GM12865 (cell line): ENCODE data around the gene CAPZB.
"Not testable (repeated sequence)": the region's sequence is repeated elsewhere in the genome, so short reads cannot be mapped to it uniquely, and the experiment has no call there.

Experiments
- DNase-seq: peaks from one replicate; pipeline ENCODE4 v3.0.0; 2010; ENCODE audit warnings: low read depth
- H3K4me3 ChIP-seq: 2 replicates; pipeline ENCODE4 v1.5.1; 2011; ENCODE audit warnings: mild to moderate bottlenecking, low read depth, low read length, control low read depth
- TF ChIP-seq, protein P1 (sequence below): IDR thresholded peaks from 2 replicates; pipeline ENCODE4 v1.5.1; 2011; ENCODE audit warnings: low read length, control low read depth, low read depth, inconsistent platforms; ENCODE audit not compliant: insufficient read depth; ENCODE audit errors: missing control alignments

Gene CAPZB

DNA sequence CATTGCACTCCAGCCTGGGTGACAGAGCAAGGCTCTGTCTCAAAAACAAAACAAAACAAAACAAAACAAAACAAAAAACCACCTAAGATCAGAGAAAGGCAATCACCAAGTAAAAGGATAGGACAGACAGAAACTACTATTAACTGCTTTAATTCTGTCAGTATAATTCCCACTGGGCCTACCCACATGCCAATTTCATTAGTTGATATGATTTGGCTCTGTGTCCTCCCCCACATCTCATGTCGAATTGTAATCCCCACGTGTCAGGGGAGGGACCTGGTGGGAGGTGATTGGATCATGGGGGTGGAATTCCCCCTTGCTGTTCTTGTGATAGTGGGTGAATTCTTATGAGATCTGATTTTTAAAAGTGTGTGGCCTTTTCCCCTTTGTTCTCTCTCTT, 27.2 kb upstream of the CAPZB start:
- DNase-seq, result no peak
- no peak overlapping the region for H3K4me3 ChIP-seq
- TF ChIP-seq, protein P1, sequence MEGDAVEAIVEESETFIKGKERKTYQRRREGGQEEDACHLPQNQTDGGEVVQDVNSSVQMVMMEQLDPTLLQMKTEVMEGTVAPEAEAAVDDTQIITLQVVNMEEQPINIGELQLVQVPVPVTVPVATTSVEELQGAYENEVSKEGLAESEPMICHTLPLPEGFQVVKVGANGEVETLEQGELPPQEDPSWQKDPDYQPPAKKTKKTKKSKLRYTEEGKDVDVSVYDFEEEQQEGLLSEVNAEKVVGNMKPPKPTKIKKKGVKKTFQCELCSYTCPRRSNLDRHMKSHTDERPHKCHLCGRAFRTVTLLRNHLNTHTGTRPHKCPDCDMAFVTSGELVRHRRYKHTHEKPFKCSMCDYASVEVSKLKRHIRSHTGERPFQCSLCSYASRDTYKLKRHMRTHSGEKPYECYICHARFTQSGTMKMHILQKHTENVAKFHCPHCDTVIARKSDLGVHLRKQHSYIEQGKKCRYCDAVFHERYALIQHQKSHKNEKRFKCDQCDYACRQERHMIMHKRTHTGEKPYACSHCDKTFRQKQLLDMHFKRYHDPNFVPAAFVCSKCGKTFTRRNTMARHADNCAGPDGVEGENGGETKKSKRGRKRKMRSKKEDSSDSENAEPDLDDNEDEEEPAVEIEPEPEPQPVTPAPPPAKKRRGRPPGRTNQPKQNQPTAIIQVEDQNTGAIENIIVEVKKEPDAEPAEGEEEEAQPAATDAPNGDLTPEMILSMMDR, result no peak

DNA sequence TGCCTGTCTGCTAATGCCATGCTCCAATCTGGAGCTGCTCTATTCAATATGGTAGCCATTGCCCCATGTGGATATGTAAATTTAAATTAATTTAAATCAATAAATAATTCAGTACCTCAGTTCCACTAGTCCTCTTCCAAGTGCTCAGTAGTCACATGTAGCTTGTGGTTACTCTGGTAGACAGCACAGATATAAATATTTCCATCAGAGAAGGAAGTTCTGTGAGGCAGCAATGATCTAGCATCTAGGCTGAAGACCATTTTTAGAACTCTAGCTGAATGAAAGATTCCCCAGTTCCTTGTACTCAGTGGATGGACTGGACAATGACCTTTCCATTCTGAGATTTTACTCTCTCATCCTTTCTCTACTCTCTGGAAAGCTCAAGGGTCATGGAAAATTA, 25.8 kb upstream of the CAPZB start:
- DNase-seq, result no peak
- H3K4me3 ChIP-seq, result no peak overlapping the region
- TF ChIP-seq, protein P1, result no peak

DNA sequence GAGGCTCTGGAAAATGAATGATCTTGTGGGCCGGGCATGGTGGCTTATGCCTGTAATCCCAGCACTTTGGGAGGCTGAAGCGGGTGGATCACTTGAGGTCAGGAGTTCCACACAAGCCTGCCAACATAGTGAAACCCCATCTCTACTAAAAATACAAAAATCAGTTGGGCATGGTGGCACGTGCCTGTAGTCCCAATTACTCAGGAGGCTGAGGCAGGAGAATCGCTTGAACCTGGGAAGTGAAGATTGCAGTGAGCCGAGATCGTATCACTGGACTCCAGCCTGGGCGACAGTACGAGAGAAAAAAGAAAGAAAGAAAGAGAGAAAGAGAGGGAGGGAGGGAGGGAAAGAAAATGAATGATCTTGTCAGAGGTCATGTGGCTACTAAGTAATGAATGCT, 24.3 kb upstream of the CAPZB start:
- not testable (repeated sequence) for H3K4me3 ChIP-seq, DNase-seq

DNA sequence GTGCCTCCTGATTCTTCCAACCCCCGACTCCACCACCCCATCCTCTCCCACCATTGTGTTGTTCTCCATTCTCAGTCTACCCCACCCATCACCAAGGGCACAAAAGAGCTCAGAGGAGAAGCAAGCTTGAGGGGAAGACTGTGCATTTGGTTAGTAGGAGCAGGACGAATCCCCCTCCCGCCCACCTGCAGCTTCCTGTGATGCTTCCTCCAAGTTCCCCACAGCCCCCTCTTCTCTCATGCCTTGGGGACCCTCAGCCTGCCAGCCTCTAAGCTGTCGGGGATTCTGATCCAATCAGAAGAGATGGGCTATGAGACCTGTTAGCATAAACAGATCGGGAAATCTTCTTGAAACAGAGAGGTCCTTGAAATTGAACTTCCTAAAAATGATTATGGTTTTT, 22.2 kb upstream of the CAPZB start:
- TF ChIP-seq, protein P1, result no peak
- H3K4me3 ChIP-seq, result no peak overlapping the region
- no peak for DNase-seq

DNA sequence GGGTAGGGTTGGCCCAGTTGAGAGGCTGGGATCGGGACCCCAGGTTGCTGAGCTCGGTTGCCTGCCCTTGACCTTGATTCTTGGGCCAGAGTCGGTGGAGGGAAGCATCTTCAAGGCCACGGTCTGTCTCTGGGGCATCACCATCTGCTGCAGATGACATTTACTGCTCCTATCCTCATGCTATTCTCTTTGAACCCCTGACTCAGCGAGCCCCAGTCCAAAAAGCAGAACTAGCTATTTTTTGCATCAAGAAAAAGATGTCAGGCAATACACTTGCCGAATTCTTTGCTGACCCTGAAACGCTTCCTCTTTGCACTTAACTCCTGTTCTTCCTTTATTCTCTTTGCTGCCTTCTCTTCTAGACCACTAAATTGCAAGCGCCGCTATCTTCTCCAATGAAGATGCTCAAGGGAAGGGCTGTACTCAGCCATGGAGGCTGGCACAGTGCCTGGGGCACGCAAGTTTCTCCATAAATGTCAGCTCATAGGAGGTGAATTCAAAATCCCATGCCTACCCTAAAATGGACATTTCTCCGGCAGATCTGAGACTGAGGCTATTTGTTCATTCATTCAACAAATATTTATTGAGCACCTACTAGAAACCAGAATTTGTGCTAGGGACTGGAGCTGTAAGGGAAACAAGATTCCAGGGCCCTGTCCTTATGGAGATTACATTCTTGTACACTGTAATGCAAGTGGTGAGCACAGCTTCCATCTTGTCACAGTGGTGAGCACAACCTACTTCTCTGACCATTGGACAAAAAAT, 20.5 kb upstream of the CAPZB start:
- no peak overlapping the region for H3K4me3 ChIP-seq
- TF ChIP-seq, protein P1, result no peak
- DNase-seq, result peak; percentile 30

DNA sequence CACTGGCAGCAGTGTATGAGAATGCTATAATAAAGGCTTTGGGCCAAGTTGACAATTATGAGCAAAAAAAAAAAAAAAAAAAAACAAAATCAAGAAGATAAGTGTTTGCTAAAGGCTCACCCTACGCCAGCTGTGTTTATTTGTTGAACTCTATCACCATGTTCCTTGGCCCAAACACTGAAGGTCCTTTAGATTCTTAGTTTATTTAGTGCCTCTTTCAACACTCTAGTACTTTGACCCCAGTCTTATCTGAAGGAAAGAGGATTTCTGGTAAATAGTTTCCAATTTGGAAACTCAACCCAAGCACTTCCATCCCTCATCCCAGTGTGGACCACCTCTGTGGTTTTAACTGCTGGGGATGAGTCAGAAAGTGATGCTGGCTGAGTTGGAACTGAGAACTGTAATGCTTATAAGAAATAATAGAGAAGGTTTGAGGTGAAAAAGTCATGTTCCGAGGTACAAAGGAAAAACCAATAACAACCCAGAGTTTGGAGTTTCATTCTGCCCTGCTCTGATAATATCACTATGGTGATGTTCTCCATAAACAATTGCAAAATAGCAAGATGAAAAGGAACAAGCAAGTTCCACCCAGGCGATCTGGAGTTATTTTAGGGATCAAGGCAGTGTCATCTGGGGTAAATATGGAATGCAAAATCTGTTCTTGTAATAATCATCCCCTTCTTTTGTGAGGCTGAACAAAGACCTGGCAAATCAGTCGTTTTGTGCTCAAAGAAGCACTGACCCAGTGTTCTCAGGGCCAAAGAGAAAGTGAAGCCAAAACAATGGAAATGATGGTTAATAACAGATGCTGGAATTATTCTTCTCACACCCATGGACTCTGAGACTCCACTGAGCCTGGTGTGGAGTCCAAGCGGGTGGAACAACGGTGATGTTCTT, 19.7 kb upstream of the CAPZB start:
- no peak for DNase-seq
- H3K4me3 ChIP-seq, result no peak overlapping the region
- TF ChIP-seq, protein P1, result no peak

DNA sequence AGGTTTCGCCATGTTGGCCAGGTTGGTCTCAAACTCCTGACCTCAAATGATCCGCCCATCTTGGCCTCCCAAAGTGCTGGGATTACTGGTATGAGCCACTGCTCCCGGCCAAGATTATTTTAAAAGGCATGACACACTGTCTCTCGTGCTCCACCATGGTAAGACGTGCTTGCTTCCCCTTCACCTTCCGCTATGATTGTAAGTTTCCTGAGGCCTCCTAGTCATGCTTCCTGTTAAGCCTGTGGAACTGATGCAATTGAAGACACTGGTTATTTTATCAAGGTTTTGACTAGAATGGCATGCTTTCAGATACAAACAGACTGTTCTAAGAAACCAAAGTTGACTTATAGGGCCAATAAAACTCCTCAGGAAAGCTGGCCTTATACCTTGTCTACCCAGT, 16.9 kb upstream of the CAPZB start:
- DNase-seq, H3K4me3 ChIP-seq: not testable (repeated sequence)

DNA sequence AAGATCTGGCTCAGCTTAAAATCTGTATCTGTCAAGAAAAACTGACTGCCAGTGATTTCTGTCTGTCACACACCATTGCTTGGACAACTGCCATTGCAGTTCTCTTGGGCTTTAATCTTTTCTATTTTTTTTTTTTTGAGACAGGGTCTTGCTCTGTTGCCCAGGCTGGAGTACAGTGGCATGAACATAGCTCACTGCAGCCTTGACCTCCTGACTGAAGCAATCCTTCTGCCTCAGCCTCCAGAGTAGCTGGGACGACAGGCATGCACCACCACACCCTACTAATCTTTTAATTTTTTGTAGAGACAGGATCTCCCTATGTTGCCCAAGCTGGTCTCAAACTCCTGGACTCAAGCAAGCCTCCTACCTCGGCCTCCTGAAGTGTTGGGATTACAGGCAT, 14.5 kb upstream of the CAPZB start:
- DNase-seq, H3K4me3 ChIP-seq: not testable (repeated sequence)

DNA sequence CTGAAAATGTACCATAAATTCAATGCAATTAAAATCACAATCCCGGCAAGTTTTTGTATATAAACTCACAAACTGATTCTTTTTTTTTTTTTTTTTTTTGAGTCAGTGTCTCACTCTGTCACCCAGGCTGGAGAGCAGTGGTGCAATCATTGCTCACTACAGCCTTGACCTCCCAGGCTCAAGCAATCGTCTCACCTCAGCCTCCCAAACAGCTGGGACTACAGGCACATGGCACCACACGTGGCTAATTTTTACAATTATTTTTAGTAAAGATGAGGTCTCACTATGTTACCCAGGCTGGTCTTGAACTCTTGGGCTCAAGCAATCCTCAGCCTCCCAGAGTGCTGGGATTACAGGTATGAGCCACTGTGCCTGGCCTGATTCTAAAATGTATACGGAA, 12.1 kb upstream of the CAPZB start:
- not testable (repeated sequence) for DNase-seq, H3K4me3 ChIP-seq
